KMS-11 (cell line): Measurements from ENCODE around the gene CORO2A.

ENCODE experiments used
- H2AFZ ChIP-seq: fragments of 200-600 bp; sonication (generic); 2 replicates; pipeline ENCODE4 v1.6.1; 2016; ENCODE audit warnings: antibody characterized with exemption, mixed run types, low read depth
- H3K27ac ChIP-seq: fragments of 200-600 bp; sonication (generic); 2 replicates; pipeline ENCODE4 v1.6.1; 2016; ENCODE audit warnings: mild to moderate bottlenecking, mixed run types
- H3K27me3 ChIP-seq: fragments of 200-600 bp; sonication (generic); 2 replicates; pipeline ENCODE4 v1.6.1; 2017; ENCODE audit warnings: mild to moderate bottlenecking, low read depth, mixed run types, moderate library complexity; ENCODE audit not compliant: insufficient read depth
- H3K36me3 ChIP-seq: fragments of 200-600 bp; sonication (generic); 2 replicates; pipeline ENCODE4 v1.6.1; 2017; ENCODE audit warnings: mild to moderate bottlenecking, mixed run types; ENCODE audit not compliant: insufficient read depth
- H3K4me1 ChIP-seq: fragments of 200-600 bp; sonication (generic); 2 replicates; pipeline ENCODE4 v1.6.1; 2016; ENCODE audit warnings: mild to moderate bottlenecking, low read depth, mixed run types; ENCODE audit not compliant: poor library complexity, severe bottlenecking
- H3K4me2 ChIP-seq: fragments of 200-600 bp; sonication (generic); 2 replicates; pipeline ENCODE4 v1.7.0; 2016; ENCODE audit warnings: mild to moderate bottlenecking, mixed run types
- H3K4me3 ChIP-seq: fragments of 200-600 bp; sonication (generic); IDR thresholded peaks from 2 replicates; pipeline ENCODE4 v1.6.1; 2017; ENCODE audit warnings: low read depth, low read length, mixed read lengths; ENCODE audit not compliant: insufficient read depth
- H3K79me2 ChIP-seq: fragments of 200-600 bp; sonication (generic); 2 replicates; pipeline ENCODE4 v1.6.1; 2016; ENCODE audit warnings: low read depth, mixed run types; ENCODE audit not compliant: insufficient read depth
- H3K9ac ChIP-seq: fragments of 200-600 bp; sonication (generic); 2 replicates; pipeline ENCODE4 v1.6.1; 2016; ENCODE audit warnings: mild to moderate bottlenecking, mixed run types
- H4K20me1 ChIP-seq: fragments of 200-600 bp; sonication (generic); 2 replicates; pipeline ENCODE4 v1.6.1; 2016; ENCODE audit warnings: mild to moderate bottlenecking, mixed run types; ENCODE audit not compliant: insufficient read depth
- CTCF ChIP-seq: fragments of 200-600 bp; sonication (generic); conservative IDR thresholded peaks from 2 replicates; pipeline ENCODE4 v1.6.1; 2017; ENCODE audit warnings: low read depth, mild to moderate bottlenecking, antibody characterized with exemption, low read length, moderate library complexity, mixed read lengths

Gene CORO2A

GRCh38 chr9:98201749-98202148, 9.3 kb upstream of the CORO2A start:
- peaks cover 12% of the 10 kb centered on the region for H3K4me1 ChIP-seq
- H3K4me2 ChIP-seq = no peak overlapping the region
- no peaks in the 10 kb centered on the region for H4K20me1 ChIP-seq
- H3K27ac ChIP-seq = no peak overlapping the region
- no peaks in the 10 kb centered on the region for H3K36me3 ChIP-seq
- TF ChIP-seq CTCF = no peak
- H2AFZ ChIP-seq = no peak overlapping the region
- no peaks in the 10 kb centered on the region for H3K27me3 ChIP-seq
- H3K79me2 ChIP-seq = no peaks in the 10 kb centered on the region
- H3K9ac ChIP-seq = no peak overlapping the region
- no peak overlapping the region for H3K4me3 ChIP-seq

GRCh38 chr9:98201102-98201501, 8.7 kb upstream of the CORO2A start:
- peaks cover 8% of the 10 kb centered on the region for H3K4me1 ChIP-seq
- H2AFZ ChIP-seq = no peak overlapping the region
- H3K9ac ChIP-seq = no peak overlapping the region
- TF ChIP-seq CTCF = no peak
- no peaks in the 10 kb centered on the region for H3K79me2 ChIP-seq
- no peaks in the 10 kb centered on the region for H3K36me3 ChIP-seq
- no peak overlapping the region for H3K4me2 ChIP-seq
- no peaks in the 10 kb centered on the region for H3K27me3 ChIP-seq
- no peak overlapping the region for H3K4me3 ChIP-seq
- no peak overlapping the region for H3K27ac ChIP-seq
- H4K20me1 ChIP-seq = no peaks in the 10 kb centered on the region

- Histone ChIP-seq H2AFZ (no peak overlapping the region), H4K20me1 (no peaks in the 10 kb centered on the region), H3K36me3 (no peaks in the 10 kb centered on the region), H3K27ac (no peak overlapping the region), H3K27me3 (no peaks in the 10 kb centered on the region), H3K79me2 (no peaks in the 10 kb centered on the region), H3K9ac (no peak overlapping the region), H3K4me3 (no peak overlapping the region), H3K4me2 (no peak overlapping the region), H3K4me1 (no peaks in the 10 kb centered on the region)
- TF ChIP-seq CTCF = no peak
Observed at GRCh38 chr9:98199388-98200033, 7.1 kb upstream of the CORO2A start.

- no peak overlapping the region for H3K4me3 ChIP-seq
- no peak overlapping the region for H3K4me2 ChIP-seq
- H3K27ac ChIP-seq = no peak overlapping the region
- H3K9ac ChIP-seq = no peak overlapping the region
- H3K36me3 ChIP-seq = no peaks in the 10 kb centered on the region
- H3K4me1 ChIP-seq = peaks cover 11% of the 10 kb centered on the region
- TF ChIP-seq CTCF = no peak
- H3K27me3 ChIP-seq = no peaks in the 10 kb centered on the region
- H2AFZ ChIP-seq = no peak overlapping the region
- H4K20me1 ChIP-seq = no peaks in the 10 kb centered on the region
- no peaks in the 10 kb centered on the region for H3K79me2 ChIP-seq
Observed at GRCh38 chr9:98195671-98196070, 3.2 kb upstream of the CORO2A start.
